ENCODE data around the gene TPRN. TPM values are rescaled to one million over a fixed set of nuclear protein-coding genes. Genes with fewer than 3 reads are reported as not detected.
A peak's percentile ranks its signal among the peaks of the same experiment; 100 is the strongest.

TPRN gene
- total and polyA plus RNA-seq, 9 donors, result 0.68 to 18.4 (median 15.2) TPM

DNA sequence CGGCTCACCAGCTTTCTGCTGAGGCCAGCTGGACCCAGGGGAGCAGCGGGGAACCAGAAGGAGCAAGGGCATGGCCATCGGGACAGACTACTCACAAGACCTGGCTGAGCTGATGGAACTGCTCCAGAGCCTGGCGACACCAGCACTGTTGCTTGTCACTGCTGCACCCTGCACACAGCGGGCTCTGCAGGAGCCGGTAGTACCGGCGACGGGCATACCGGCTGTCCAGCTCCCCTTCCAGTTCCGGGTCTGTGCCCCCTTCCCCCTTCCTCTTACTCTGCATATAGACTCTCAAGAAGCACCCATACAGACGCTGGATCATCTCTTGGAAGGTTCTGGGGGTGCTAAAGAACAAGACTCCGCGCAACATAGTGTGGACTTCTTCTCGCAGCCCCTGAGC, 13.2 kb downstream of the TPRN start:
- TF ChIP-seq POLR2A (IDR thresholded peaks at IDR 0.05) (no peak), EP300 (IDR thresholded peaks at IDR 0.05) (no peak)
- TF ChIP-seq, protein P1, sequence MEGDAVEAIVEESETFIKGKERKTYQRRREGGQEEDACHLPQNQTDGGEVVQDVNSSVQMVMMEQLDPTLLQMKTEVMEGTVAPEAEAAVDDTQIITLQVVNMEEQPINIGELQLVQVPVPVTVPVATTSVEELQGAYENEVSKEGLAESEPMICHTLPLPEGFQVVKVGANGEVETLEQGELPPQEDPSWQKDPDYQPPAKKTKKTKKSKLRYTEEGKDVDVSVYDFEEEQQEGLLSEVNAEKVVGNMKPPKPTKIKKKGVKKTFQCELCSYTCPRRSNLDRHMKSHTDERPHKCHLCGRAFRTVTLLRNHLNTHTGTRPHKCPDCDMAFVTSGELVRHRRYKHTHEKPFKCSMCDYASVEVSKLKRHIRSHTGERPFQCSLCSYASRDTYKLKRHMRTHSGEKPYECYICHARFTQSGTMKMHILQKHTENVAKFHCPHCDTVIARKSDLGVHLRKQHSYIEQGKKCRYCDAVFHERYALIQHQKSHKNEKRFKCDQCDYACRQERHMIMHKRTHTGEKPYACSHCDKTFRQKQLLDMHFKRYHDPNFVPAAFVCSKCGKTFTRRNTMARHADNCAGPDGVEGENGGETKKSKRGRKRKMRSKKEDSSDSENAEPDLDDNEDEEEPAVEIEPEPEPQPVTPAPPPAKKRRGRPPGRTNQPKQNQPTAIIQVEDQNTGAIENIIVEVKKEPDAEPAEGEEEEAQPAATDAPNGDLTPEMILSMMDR (IDR thresholded peaks at IDR 0.05), result no peak
- peaks cover 19% of the 10 kb centered on the region for H3K4me1 ChIP-seq (ENCODE audit: insufficient read depth)
- H3K9me3 ChIP-seq, result no peaks in the 10 kb centered on the region
- H3K36me3 ChIP-seq, result no peaks in the 10 kb centered on the region
- intact Hi-C loops (cut with DNase I), result no loop called here
- no peaks in the 10 kb centered on the region for H3K27me3 ChIP-seq
- no peak overlapping the region for H3K27ac ChIP-seq
- H3K4me3 ChIP-seq, result peak overlapping the region; percentile 98
- 77 to 87% (median 82%) methylated on average over 15 of the region's 15 CpGs for whole genome bisulfite sequencing, 3 donors
- no peak for DNase-seq

GRCh38 chr9:137186385-137186784, 14.2 kb downstream of the TPRN start:
- Histone ChIP-seq H3K27ac (no peak overlapping the region), H3K36me3 (no peaks in the 10 kb centered on the region), H3K9me3 (no peaks in the 10 kb centered on the region), H3K4me3 (no peak overlapping the region), H3K27me3 (no peaks in the 10 kb centered on the region), H3K4me1 (ENCODE audit: insufficient read depth) (peaks cover 19% of the 10 kb centered on the region)
- DNase-seq, result no peak
- TF ChIP-seq POLR2A (IDR thresholded peaks at IDR 0.05), result no peak
- TF ChIP-seq EP300 (IDR thresholded peaks at IDR 0.05), result no peak
- TF ChIP-seq, protein P1 (IDR thresholded peaks at IDR 0.05), result no peak
- WGBS, 3 donors, result 56 to 76% (median 73%) methylated on average over 5 to 6 of the region's 6 CpGs
- intact Hi-C loops (cut with DNase I), result no loop called here

DNA sequence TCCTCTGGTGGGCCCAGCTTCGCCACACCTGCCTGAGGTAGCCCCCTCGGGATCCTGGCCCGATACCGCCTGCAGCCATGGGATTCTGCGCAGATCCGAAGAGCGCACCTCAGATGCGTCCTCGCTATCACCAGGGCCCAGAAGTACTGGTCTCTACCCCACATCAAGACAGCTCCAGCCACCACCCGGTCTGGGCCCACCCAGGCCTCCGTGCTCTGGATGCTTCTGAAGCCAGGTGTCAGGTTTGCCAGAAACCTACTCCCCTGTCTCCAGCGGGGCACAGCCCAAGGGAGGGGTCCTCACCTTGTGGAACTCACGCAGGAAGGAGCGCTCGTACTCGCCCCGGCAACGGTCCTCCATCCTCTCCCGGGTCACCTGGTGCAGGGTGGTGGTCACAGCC, 14.6 kb downstream of the TPRN start:
- Histone ChIP-seq H3K27ac (no peak overlapping the region), H3K4me3 (no peak overlapping the region), H3K4me1 (ENCODE audit: insufficient read depth) (peaks cover 19% of the 10 kb centered on the region), H3K9me3 (no peaks in the 10 kb centered on the region), H3K36me3 (no peaks in the 10 kb centered on the region), H3K27me3 (no peaks in the 10 kb centered on the region)
- no peak for DNase-seq
- TF ChIP-seq EP300 (IDR thresholded peaks at IDR 0.05), result no peak
- TF ChIP-seq, protein P1 (IDR thresholded peaks at IDR 0.05), result no peak
- no peak for TF ChIP-seq POLR2A (IDR thresholded peaks at IDR 0.05)
- intact Hi-C loops (cut with DNase I), result no loop called here
- 88 to 95% (median 92%) methylated on average over 19 of the region's 19 CpGs for WGBS, 3 donors

- no peaks in the 10 kb centered on the region for H3K36me3 ChIP-seq
- peaks cover 19% of the 10 kb centered on the region for H3K4me1 ChIP-seq (ENCODE audit: insufficient read depth)
- no peaks in the 10 kb centered on the region for H3K27me3 ChIP-seq
- H3K4me3 ChIP-seq, result no peak overlapping the region
- TF ChIP-seq POLR2A (IDR thresholded peaks at IDR 0.05) (no peak), EP300 (IDR thresholded peaks at IDR 0.05) (no peak)
- TF ChIP-seq, protein P1 (IDR thresholded peaks at IDR 0.05), result no peak
- no peaks in the 10 kb centered on the region for H3K9me3 ChIP-seq
- intact Hi-C loops (cut with DNase I), result no loop called here
- 86 to 92% (median 87%) methylated on average over 48 of the region's 48 CpGs for WGBS, 3 donors
- H3K27ac ChIP-seq, result no peak overlapping the region
- no peak for DNase-seq
These were observed 15.5 kb downstream of the TPRN start for GRCh38 chr9:137184881-137185660.
